Measurements from ENCODE around the gene CRYGN.

CRYGN gene

GRCh38 chr7:151439855-151440798 is at the start of gene CRYGN:
TSS of gene CRYGN (minus strand) at chr7:151440141. CDS start at chr7:151439917, 224 bp downstream.
- no peak within 1 kb of the TSS for H3K27ac ChIP-seq
- no peak for DNase-seq (ENCODE audit: low read depth, low spot score)

DNA sequence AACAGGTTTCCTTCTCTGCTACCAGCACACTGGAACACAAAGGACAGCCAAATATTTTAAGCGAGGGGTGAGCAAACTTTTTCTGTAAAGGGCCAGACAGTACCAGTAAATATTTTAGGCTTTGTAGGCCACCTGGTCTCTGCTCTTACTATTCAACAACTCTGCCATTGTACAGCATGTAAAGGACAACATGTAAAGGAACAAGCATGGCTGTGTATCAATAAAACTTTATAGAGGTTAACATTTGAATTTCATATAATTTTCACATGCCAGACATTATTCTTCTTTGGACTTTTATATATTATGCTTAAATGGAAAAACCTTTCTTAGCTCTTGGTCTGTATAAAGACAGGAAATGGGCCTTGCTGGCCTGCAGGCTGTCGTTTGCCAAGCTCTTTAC is 49.6 kb upstream of the CRYGN start:
- no peak overlapping the region for H3K27ac ChIP-seq
- no peak for DNase-seq (ENCODE audit: low read depth, low spot score)

GRCh38 chr7:151488096-151488495 is 48.2 kb upstream of the CRYGN start:
- no peak for DNase-seq (ENCODE audit: low read depth, low spot score)
- no peak overlapping the region for H3K27ac ChIP-seq

DNA sequence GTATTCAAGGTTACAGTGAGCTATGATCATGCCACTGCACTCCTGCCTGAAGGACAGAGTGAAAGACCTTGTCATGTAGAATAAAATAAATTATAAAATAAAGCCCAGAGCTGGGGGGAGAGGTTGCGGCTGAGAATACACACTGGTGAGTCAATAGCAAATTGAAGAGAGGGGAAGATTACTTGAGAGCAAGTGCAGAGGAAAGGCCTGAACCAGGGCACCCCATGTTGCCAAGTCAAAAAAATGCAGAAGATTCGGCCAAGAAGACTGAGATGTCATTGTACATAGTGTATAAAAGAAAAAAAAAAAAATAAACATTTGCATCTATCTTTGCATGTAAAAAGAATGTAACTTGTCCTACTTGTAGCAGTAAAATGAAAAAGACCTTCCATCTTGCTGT is 47.3 kb upstream of the CRYGN start:
- DNase-seq (ENCODE audit: low read depth, low spot score), result no peak
- H3K27ac ChIP-seq, result no peak overlapping the region

DNA sequence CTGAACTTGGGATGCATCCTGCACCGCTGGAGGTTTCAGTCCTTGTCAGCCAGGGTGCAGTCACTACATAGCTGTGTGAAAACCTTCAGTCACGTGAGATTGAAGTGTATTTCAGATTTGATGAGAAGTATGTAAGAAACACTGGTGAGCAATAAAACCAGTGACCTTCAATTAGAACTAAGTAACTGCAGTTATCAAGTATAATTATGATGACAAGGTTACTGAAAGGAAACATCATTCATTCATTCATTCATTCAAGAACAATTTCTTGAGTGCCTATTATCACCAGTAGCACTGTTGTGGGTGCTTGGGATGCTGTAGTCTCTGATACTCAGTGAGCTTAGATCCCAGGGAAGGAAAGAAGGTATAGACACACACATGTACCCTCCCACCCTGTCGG is 46.1 kb upstream of the CRYGN start:
- no peak for DNase-seq (ENCODE audit: low read depth, low spot score)
- peak overlapping the region; percentile 77 for H3K27ac ChIP-seq

DNA sequence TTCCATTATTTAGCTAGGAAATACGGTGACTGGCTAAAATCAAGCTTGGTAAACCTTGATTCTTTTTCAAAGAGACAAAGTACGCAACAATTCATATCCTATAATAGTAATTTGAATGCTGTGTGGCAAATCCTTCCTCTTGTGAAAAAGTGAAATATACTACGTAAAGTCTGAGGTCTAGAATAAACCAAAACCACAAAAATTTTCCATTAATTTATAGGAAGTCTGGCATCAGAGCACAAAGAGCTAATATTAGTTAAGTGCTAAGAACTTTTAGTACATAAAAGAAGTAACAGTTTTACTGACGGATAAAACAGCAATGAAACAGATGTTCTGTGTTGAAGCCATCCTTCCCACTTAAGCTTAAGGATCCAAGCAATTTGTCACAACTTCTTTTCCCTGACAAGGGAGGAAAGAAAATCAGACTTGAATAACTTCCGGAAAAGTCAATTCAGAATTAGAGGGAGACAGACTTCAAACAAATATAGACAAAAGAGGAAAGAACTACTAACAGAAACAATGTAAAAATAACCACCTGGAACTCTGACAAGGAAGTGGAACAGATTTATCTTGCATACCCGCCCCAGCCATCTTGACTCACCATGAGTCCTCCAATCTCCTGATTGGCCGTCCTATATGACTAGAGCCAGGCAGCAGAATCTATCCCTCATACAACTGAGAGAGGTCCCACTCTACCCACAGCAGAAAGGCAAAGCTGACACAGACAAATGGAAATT is 45.2 kb upstream of the CRYGN start:
- peak overlapping the region; percentile 77 for H3K27ac ChIP-seq

DNA sequence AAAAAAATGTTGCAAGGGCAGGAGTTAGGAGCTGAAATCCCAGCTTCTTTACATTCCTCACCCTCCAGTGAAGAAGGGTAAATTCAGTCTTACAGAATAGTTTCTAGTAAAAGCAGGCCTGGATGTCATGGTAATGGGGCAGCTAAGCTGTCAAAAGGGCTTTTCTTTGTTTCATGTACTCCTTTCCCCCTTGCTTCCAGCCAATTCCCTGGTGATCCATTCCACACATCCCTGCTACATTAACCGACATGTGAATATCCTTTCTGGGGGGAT is 43.7 kb upstream of the CRYGN start:
- H3K27ac ChIP-seq, result no peak overlapping the region

More for the DNA sequence above, 45.2 kb upstream of the CRYGN start:
- peak; percentile 59 for DNase-seq (ENCODE audit: low read depth, low spot score)

DNA sequence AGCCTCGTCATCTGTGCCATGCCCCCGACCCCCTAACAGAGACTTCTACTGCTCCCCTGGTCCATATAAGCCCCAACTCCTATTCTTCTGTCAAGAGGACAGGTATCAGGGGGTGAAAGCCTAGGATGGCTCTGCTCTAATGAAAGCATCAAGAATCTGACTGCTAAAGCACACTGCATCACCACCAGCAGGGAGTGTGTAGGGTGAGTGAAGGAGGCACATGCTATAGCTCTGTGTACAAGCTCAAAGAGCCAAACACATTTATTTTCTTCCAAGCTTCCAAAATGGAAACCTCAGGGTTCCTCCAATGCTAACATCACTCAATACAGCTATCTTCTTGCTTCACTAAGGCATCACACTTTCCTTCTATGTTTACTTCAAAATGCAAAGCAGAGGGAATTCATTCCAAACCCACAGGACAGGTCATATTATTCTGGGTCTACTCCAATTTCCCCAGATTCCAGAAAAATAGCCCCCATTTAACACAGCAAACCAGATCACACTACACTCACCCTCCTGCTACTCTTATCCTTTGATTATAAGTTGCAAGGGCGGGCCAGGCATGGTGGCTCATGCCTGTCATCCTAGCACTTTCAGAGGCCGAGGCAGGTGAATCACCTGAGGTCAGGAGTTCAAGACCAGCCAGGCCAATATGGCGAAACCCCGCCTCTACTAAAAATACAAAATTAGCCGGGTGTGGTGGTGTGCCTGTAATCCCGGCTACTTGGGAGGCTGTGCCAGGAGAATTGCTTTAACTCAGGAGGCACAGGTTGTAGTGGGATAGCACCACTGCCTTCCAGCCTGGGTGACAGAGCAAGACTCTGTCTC is 43.2 kb upstream of the CRYGN start:
- no peak for DNase-seq (ENCODE audit: low read depth, low spot score)
- no peak overlapping the region for H3K27ac ChIP-seq

More for the DNA sequence above, 43.7 kb upstream of the CRYGN start:
- DNase-seq (ENCODE audit: low read depth, low spot score), result no peak

GRCh38 chr7:151481650-151482505 is 41.9 kb upstream of the CRYGN start:
- H3K27ac ChIP-seq, result no peak overlapping the region
- DNase-seq (ENCODE audit: low read depth, low spot score), result no peak

DNA sequence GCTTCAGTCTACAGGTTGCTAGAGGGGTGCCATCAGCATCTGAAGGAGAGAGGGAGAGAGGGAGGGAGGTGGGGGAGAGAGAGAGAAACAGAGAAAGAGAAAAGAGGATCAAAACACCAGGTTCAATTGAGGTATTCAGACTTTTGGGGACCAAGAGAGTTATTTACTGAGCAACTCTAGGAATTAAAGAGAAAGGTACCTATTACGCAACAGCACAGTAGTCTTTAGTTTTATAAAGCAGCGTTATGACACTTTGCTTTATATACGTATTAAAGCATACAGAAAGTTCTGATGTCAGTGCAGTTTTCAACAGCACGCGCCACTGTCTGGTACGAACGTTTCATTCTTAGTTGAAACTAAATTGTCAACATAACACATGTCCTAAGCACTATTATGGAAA is 37.9 kb upstream of the CRYGN start:
- H3K27ac ChIP-seq, result no peak overlapping the region
- no peak for DNase-seq (ENCODE audit: low read depth, low spot score)

DNA sequence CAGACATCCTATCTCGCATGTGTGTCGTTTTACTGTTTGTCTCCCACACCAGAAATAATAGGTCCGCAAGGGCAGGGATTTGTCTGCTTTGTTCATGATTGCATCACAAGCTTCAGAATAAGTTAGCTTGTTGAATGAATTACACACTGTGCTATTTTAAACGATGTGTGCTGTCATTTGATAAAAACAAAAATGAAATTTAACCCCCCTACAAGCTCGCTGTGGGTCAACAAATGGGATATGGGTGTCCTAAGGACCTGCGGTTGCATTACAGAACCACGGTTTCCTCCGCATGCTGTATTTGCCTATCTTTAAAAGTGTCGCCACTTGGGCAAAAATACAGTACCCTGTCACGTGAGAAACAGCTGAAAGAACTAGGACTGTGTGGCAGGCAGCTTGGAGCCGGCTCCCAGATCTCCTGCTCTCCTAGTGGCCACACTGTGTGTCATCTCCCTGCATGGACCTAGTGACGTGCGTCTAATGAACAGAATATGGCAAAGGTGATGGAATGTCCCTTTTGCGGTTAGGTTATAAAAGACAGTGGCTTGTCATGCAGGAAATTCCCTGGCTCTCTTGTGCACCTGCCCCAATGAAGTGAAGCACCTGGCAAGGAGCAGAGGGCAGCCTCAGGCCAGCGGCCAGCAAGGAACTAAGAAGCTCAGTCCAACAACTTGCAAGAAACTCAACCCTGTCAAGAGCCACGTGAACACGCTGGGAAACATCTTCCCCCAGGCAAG is 32.9 kb upstream of the CRYGN start:
- no peak overlapping the region for H3K27ac ChIP-seq
- no peak for DNase-seq (ENCODE audit: low read depth, low spot score)

DNA sequence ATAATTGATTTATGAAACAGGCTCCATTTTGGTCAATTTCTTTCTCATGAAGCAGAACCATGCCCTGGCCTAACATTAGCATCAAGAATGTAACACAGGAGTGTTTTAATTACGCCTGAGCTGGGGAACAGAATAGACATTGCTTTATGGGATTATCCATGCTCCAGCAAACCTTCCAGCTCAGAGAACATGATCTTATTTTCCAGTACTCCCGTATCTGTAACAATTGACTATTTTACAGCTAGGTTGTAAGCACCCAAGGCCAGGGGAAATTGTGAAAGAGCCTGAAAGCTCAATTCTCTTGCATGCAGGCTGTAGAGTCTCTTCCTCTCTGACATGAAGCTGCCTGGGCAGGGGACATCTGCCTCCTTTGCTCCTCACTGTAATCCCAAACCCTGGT is 30.8 kb upstream of the CRYGN start:
- no peak overlapping the region for H3K27ac ChIP-seq

GRCh38 chr7:151469281-151469680 is 29.3 kb upstream of the CRYGN start:
- H3K27ac ChIP-seq, result no peak overlapping the region
- DNase-seq (ENCODE audit: low read depth, low spot score), result no peak

More for the DNA sequence above, 30.8 kb upstream of the CRYGN start:
- no peak for DNase-seq (ENCODE audit: low read depth, low spot score)

DNA sequence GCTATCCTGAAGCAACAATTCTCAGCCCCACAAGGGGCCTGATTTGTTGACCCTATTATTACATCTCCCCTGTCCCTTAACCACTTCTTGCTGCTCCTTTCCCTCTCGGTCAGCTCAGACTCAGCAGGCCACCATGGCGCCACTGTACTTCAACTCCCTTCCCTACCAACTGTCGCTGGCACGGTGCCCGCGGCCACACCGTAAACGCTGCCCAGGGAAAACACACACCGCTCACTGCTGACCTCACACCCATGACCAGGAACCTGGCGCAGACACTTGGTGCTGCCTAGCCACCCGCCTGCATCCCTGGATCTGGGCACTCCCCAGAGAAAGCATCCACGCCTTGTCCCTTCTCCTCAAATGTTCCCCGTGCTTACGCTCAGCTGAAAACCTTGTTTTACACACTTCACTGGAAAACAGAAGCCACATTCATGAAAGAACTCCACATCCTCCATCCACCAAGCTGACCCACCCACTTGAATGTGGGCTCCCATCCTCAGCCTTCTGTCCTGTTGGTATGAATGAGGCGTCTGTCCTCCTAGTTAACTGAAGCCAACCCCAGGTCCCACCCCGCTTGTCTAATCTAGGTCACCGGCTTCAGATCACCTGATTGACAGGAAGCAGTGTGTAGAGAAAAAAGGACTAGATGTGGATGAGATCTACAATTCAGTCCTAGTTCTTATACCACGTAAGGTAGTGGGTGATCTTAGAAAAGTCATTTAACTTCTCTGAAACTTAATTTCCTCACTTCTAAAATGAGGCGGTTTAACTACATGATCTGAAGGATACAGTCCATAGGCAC is 28.5 kb upstream of the CRYGN start:
- H3K27ac ChIP-seq, result no peak overlapping the region
- no peak for DNase-seq (ENCODE audit: low read depth, low spot score)

- no peak overlapping the region for H3K27ac ChIP-seq
- DNase-seq (ENCODE audit: low read depth, low spot score), result no peak
Observed at GRCh38 chr7:151465169-151465568, 25.2 kb upstream of the CRYGN start.

GRCh38 chr7:151462306-151462779 is 22.4 kb upstream of the CRYGN start:
- DNase-seq (ENCODE audit: low read depth, low spot score), result no peak
- H3K27ac ChIP-seq, result no peak overlapping the region

- no peak overlapping the region for H3K27ac ChIP-seq
- no peak for DNase-seq (ENCODE audit: low read depth, low spot score)
Observed at GRCh38 chr7:151461942-151462230, 21.9 kb upstream of the CRYGN start.
